GM12801 (cell line): Measurements from ENCODE around the gene HEPACAM.

ENCODE experiments used
- TF ChIP-seq, protein P1 (sequence below): IDR thresholded peaks from one replicate; pipeline ENCODE4 v1.5.1; 2011; ENCODE audit warnings: control low read depth; ENCODE audit not compliant: insufficient read length; ENCODE audit errors: extremely low read depth

Gene HEPACAM

DNA sequence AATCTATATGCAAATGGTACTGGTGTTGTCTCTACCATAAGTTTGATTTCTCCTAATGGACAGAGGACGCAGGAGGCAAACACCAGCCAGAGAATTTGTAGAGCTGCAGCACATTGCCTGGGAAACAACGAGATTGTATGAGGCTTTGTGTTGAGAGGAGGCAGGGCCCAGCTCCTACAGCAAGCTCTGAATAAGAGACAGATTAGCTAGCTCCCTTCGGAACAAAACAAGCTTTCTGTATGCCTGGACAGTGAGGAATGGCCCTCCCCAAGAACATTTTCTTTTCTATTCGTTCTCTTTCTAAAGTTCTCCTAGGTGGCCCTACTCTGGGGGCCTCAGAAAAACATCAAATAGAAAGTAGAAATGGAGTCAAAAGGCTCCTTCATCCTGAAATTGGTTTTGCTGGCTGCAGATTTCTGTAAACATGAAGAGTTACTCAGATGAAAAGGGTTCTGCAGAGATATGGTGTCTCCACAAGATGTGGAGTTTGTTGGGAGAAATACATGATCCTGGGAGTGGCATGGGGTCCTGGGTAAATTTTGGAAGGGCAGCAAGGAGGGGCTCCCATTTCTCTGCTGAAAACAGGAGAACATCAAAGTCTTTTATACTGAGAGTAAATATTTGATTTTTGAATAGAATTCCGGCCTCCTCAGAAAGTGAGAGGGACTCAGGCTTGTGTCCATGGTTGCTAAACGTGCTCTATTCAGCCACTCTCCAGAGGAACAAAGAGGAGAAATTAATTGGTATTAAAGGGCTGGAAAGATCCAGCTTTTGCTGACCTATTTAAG, 6.8 kb upstream of the HEPACAM start:
- TF ChIP-seq, protein P1, sequence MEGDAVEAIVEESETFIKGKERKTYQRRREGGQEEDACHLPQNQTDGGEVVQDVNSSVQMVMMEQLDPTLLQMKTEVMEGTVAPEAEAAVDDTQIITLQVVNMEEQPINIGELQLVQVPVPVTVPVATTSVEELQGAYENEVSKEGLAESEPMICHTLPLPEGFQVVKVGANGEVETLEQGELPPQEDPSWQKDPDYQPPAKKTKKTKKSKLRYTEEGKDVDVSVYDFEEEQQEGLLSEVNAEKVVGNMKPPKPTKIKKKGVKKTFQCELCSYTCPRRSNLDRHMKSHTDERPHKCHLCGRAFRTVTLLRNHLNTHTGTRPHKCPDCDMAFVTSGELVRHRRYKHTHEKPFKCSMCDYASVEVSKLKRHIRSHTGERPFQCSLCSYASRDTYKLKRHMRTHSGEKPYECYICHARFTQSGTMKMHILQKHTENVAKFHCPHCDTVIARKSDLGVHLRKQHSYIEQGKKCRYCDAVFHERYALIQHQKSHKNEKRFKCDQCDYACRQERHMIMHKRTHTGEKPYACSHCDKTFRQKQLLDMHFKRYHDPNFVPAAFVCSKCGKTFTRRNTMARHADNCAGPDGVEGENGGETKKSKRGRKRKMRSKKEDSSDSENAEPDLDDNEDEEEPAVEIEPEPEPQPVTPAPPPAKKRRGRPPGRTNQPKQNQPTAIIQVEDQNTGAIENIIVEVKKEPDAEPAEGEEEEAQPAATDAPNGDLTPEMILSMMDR: no peak

GRCh38 chr11:124941703-124942102, 5.9 kb upstream of the HEPACAM start:
- TF ChIP-seq, protein P1: no peak

GRCh38 chr11:124938970-124939369, 3.1 kb upstream of the HEPACAM start:
- TF ChIP-seq, protein P1: no peak

DNA sequence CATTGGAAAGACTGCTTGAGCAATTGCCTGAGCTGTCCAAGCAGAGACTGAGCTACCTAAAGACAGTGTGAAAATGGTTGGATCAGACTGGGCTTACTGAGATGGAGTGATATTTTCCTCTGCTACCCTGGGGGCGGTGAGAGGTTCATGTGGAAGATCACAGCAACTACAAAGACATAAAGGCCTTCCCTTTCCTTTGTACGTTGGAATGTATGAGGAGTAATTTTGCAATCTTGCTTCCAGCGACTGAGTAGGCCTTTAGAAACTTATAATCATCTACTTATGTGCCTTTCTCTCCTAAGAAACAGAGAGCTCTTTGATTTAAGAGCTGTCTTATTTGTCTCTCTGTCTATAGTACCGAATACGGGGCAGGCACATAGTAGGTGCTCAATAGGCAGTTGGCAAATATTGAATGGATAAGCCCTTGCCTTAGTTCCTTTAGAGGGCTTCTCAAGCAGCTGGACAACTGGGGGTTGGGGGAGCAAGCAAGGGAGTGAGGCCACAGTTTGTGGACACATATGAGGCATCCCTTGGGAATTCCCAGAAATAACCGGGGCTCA, 2.4 kb upstream of the HEPACAM start:
- TF ChIP-seq, protein P1: no peak

DNA sequence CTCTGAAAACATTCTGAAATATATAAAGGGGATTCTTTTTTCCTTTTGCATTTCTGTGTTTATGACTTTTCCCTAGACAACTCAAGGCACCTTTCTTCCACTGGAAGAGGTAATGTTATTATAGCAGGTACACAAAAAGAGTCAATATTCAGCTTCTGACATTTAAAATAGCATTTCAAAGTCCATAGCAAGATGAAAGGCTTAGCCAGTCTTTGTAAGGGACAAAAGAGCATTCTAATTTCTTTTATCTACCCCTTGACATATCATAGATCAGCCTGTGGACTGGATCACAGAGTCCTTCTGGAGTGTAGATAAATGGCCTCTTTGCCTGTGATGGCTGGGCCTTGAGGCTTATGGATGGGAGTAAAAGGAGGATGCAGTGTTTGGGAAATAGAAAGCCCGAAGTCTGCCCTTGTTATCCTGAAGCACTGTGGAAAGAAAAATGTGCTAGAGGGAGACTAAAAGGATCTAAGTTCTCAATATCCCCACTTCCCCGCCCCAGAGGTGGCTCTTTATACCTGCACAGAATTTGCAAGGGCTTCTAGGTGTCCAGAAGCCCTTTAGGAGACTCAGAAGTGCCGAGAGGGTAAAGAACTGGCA, 1.6 kb upstream of the HEPACAM start:
- TF ChIP-seq, protein P1: no peak

DNA sequence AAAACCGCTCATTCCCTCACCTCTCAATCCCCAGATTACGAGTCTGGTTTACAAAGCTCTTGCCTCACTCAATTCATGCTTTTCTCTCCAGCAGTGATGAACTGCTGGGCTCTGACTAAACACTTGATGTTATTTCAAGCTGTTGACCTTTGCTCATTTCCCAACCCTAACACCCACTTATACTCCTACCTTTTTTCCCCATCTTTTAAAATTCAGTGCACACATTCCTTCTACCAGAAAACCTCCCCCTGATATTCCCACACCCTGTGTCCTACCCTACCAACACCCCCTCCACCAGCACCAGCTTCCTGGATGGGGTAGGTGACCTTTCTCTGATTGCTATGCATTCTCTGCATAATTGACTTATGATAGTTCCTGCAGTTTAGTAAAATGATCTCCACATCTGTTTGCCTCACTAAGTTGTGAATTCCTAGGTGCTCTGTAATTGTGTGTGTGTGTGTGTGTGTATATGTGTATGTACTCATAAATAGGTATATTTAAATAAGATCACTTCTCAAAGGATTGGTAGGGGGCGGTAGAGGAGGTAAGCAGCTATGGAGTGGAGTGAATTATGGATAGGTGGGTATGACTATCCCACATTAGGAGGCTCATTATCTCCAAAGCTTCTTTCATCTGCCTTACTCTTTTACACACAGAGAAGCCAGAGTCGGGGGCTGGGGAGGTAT, 842 bp downstream of the HEPACAM start:
- TF ChIP-seq, protein P1: no peak

DNA sequence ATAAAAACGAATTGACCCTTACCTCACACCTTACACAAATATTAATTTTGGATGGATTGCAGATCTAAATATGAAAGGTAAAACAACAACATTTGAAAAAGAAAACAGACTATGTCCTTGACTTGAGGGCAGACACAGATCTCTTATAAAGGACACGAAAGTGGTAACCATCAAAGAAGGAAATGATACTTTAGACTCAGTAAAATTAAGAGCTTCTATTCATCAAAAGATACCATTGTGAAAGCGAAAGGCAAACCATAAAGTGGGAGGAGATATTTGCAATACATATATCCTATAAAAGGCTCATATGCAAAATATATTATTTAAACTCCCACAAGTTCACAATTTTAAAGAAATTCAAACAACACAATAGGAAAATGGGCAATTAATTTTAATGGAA, 5.0 kb downstream of the HEPACAM start:
- TF ChIP-seq, protein P1: no peak
